Smooth muscle cell (in vitro differentiated cells): Measurements from ENCODE around the gene CD151. TPM values are rescaled to one million over a fixed set of nuclear protein-coding genes. Genes with fewer than 3 reads are reported as not detected.
A peak's percentile ranks its signal among the peaks of the same experiment; 100 is the strongest.

Experiments
- DNase-seq: peaks from one replicate; lab custom pipeline; 2025; ENCODE audit not compliant: unreplicated experiment; lab: John Stamatoyannopoulos, UW
- H2AFZ ChIP-seq: fragments of 200-600 bp; sonication (generic); 2 replicates; pipeline ENCODE4 v1.6.0; 2016; ENCODE audit warnings: antibody characterized with exemption, low read depth, mild to moderate bottlenecking
- H3F3A ChIP-seq: fragments of 200-600 bp; sonication (generic); 2 replicates; pipeline ENCODE4 v1.6.0; 2017; ENCODE audit warnings: antibody characterized with exemption, low read depth
- H3K27ac ChIP-seq: fragments of 200-600 bp; sonication (generic); 2 replicates; pipeline ENCODE4 v1.5.1; 2016; ENCODE audit warnings: low read depth, mild to moderate bottlenecking
- H3K27me3 ChIP-seq: fragments of 200-600 bp; sonication (generic); 2 replicates; pipeline ENCODE4 v1.6.1; 2016; ENCODE audit warnings: low read depth, mild to moderate bottlenecking
- H3K36me3 ChIP-seq: fragments of 200-600 bp; sonication (generic); 2 replicates; pipeline ENCODE4 v1.5.1; 2016; ENCODE audit warnings: low read depth
- H3K4me1 ChIP-seq: fragments of 200-600 bp; sonication (generic); 2 replicates; pipeline ENCODE4 v1.5.1; 2016; ENCODE audit warnings: low read depth
- H3K4me2 ChIP-seq: fragments of 200-600 bp; sonication (generic); 2 replicates; pipeline ENCODE4 v1.6.0; 2016; ENCODE audit warnings: mild to moderate bottlenecking
- H3K4me3 ChIP-seq: fragments of 200-600 bp; sonication (generic); 2 replicates; pipeline ENCODE4 v1.5.1; 2016; ENCODE audit warnings: mild to moderate bottlenecking
- H3K79me2 ChIP-seq: fragments of 200-600 bp; sonication (generic); 2 replicates; pipeline ENCODE4 v1.6.0; 2016; ENCODE audit warnings: low read depth, mild to moderate bottlenecking
- H3K9ac ChIP-seq: fragments of 200-600 bp; sonication (generic); 2 replicates; pipeline ENCODE4 v1.6.0; 2016; ENCODE audit warnings: low read depth
- H3K9me3 ChIP-seq: fragments of 200-600 bp; sonication (generic); replicated peaks from 2 replicates; pipeline ENCODE4 v1.5.1; 2016; ENCODE audit warnings: low read depth
- H4K20me1 ChIP-seq: fragments of 200-600 bp; sonication (generic); 2 replicates; pipeline ENCODE4 v1.6.0; 2016; ENCODE audit warnings: low read depth
- CTCF ChIP-seq: fragments of 200-600 bp; sonication (generic); IDR thresholded peaks from 2 replicates; pipeline ENCODE4 v1.5.1; 2017; ENCODE audit warnings: borderline replicate concordance, mild to moderate bottlenecking, antibody characterized with exemption; ENCODE audit not compliant: insufficient read depth, poor library complexity, severe bottlenecking
- WGBS: methylation state at CpG from one replicate; pipeline ENCODE4 v1.1.7; 2016; ENCODE audit warnings: low lambda C conversion rate; 5-methylcytosine and 5-hydroxymethylcytosine counted together
- polyA plus RNA-seq: library from polyadenylated mRNA; unstranded; fragments of >200 nt; fragmentation: Nextera tagmentation; extraction: Ambion mirVana; gene quantifications from 2 replicates; pipeline ENCODE4 v1.2.1, GENCODE V29; 2016
- total RNA-seq: library from RNA; depleted of rRNA; stranded (reverse); fragments of >200 nt; gene quantifications from 2 replicates; pipeline ENCODE4 v1.2.3, GENCODE V29; 2014

CD151 gene
- total and polyA plus RNA-seq, 2 experiments from 2014 or later, result 256 to 391 TPM

DNA sequence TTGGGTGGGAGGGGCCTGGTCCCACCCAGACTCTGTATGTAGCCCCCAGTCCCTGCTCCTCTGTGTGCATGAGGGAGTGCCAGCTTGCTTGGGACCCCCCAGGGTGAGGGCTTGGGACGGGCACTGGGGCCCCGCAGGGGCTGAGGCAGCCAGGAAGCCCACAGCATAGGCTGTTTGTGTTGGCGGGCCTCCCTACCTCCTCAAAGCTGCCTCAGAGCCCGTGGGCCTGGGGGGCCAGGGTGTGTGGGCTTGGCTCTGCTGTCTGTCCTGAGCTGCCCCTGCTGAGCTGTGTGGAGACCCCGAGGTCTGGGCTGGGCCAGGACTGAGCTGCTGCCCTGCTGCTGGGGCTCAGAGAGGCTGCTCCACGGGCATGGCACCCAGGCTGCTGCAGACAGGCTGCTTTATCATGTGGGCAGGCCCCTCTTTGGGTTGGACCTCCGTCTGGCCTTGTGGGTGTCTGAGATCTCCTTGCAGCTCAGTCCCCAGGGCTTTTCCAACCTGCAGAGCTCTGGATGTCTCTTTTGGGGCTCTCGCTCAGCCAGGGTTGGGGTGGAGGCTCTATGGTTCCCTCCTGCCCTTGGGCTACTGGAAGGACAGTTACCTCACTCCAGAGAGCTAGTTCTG, 13.2 kb downstream of the CD151 start:
- H3K4me2 ChIP-seq, result peak overlapping the region; percentile 96
- H3K4me1 ChIP-seq, result peaks cover 35% of the 10 kb centered on the region
- peaks cover 4% of the 10 kb centered on the region for H3F3A ChIP-seq
- H3K27me3 ChIP-seq, result peaks cover 19% of the 10 kb centered on the region
- H3K27ac ChIP-seq, result no peak overlapping the region
- H3K36me3 ChIP-seq, result no peaks in the 10 kb centered on the region
- no peaks in the 10 kb centered on the region for H3K9me3 ChIP-seq
- H3K79me2 ChIP-seq, result peaks cover 14% of the 10 kb centered on the region
- no peak overlapping the region for H2AFZ ChIP-seq
- WGBS, result 58% methylated on average over 8 of the region's 8 CpGs
- no peak for TF ChIP-seq CTCF
- no peak overlapping the region for H3K4me3 ChIP-seq
- H4K20me1 ChIP-seq, result peaks cover 73% of the 10 kb centered on the region
- DNase-seq, result no peak
- H3K9ac ChIP-seq, result no peak overlapping the region

GRCh38 chr11:846496-847098, 13.8 kb downstream of the CD151 start:
- H3K4me1 ChIP-seq, result peaks cover 31% of the 10 kb centered on the region
- peaks cover 19% of the 10 kb centered on the region for H3K27me3 ChIP-seq
- H2AFZ ChIP-seq, result no peak overlapping the region
- H3K9ac ChIP-seq, result no peak overlapping the region
- H3F3A ChIP-seq, result no peaks in the 10 kb centered on the region
- WGBS, result 78% methylated on average over 11 of the region's 11 CpGs
- peaks cover 8% of the 10 kb centered on the region for H3K79me2 ChIP-seq
- no peak for DNase-seq
- H3K4me2 ChIP-seq, result no peak overlapping the region
- H3K9me3 ChIP-seq, result no peaks in the 10 kb centered on the region
- no peak for TF ChIP-seq CTCF
- no peak overlapping the region for H3K4me3 ChIP-seq
- H3K36me3 ChIP-seq, result no peaks in the 10 kb centered on the region
- H4K20me1 ChIP-seq, result peaks cover 73% of the 10 kb centered on the region
- H3K27ac ChIP-seq, result no peak overlapping the region

DNA sequence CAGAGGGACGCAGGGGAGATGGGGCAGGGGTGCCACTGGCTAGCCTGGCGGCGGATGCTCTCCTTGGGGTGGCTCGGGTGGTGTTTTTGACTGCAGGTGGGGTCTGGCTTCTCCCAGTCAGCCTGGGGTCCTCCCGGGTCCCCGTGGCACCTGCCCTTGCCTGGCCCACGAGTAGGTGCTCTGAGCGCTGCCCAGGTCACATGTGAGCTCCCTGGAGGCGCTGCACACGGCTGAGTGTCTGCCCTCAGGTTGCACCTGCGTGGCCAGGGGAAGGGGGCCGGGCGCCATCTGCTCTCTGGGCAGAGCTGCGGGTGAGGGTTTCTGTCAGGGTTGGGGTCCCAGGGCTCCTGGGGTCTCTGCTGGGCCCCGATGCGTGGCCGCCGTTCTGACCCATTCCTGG, 15.1 kb downstream of the CD151 start:
- no peak for DNase-seq
- Histone ChIP-seq H3K4me1 (peaks cover 31% of the 10 kb centered on the region), H3K36me3 (no peaks in the 10 kb centered on the region), H3K4me3 (no peak overlapping the region), H2AFZ (no peak overlapping the region), H3F3A (no peaks in the 10 kb centered on the region), H3K4me2 (no peak overlapping the region), H3K27ac (no peak overlapping the region), H3K9me3 (no peaks in the 10 kb centered on the region), H4K20me1 (peaks cover 79% of the 10 kb centered on the region), H3K27me3 (peaks cover 19% of the 10 kb centered on the region), H3K79me2 (no peaks in the 10 kb centered on the region), H3K9ac (no peak overlapping the region)
- WGBS, result 90% methylated on average over 18 of the region's 18 CpGs
- no peak for TF ChIP-seq CTCF
